Lower leg skin (tissue), 4 donors: ENCODE results near the gene CLDN2. TPM values are rescaled to one million over a fixed set of nuclear protein-coding genes. Genes with fewer than 3 reads are reported as not detected.

ENCODE experiments used
- DNase-seq, 2 donors: peaks; one replicate each; pipeline ENCODE4 v3.0.0-alpha.2; 2019; ENCODE audit warnings: low spot score in 2 of 2
- H3K4me3 ChIP-seq: fragments of 200-600 bp; sonication (generic); 2 replicates; pipeline ENCODE4 v1.5.1; 2017; ENCODE audit warnings: mild to moderate bottlenecking, low read depth; ENCODE audit not compliant: poor library complexity, severe bottlenecking
- POLR2A ChIP-seq, 2 donors: fragments of 450-650 bp; IDR thresholded peaks; one replicate each; pipeline ENCODE4 v1.6.1; 2016 to 2017; ENCODE audit warnings: antibody characterized with exemption in 2 of 2, mild to moderate bottlenecking in 1 of 2, moderate library complexity in 1 of 2
- WGBS, 2 donors: methylation state at CpG; one replicate each; pipeline ENCODE4 v1.1.5; 2018; 5-methylcytosine and 5-hydroxymethylcytosine counted together
- intact Hi-C: fragments of 100-400 bp; cut with DNase I; formaldehyde crosslinking; loops from one replicate; pipeline ENCODE4 v1.15.0; 2023; ENCODE audit warnings: low total_unique reads
- total RNA-seq, 4 donors: library from RNA; depleted of rRNA; stranded (reverse); fragments of >200 nt; gene quantifications; one replicate each; pipeline ENCODE4 v1.1.0, GENCODE V29; 2016
- TF ChIP-seq, protein P1 (sequence below), 3 donors: fragments of 450-650 bp; IDR thresholded peaks; one replicate each; pipeline ENCODE4 v1.5.1; 2016; ENCODE audit warnings: antibody characterized with exemption in 3 of 3, mild to moderate bottlenecking in 3 of 3, moderate library complexity in 2 of 3

CLDN2 gene
- total RNA-seq, 4 donors from 2014 or later, result not detected

DNA sequence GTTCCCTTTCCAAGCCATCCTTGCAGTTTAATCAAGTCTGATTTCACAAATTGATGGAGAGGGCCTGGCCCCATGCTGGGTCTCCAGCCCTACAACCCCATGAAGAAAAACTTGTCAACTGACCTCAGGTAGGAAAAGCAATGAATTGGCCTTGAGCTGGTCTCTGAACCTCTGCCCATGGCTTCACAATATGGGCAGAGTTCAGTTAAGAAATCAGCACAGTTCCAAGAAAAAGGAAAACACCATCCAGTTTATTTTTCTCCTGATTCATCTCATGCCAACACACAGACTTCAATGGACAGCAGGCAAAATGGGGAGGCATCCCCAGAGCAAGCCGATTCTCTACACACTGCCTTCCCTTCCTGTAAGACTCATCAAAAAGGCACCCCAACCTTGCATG is 20.4 kb upstream of the CLDN2 start:
- intact Hi-C loops, result no loop called here
- no peak for DNase-seq
- TF ChIP-seq, protein P1, sequence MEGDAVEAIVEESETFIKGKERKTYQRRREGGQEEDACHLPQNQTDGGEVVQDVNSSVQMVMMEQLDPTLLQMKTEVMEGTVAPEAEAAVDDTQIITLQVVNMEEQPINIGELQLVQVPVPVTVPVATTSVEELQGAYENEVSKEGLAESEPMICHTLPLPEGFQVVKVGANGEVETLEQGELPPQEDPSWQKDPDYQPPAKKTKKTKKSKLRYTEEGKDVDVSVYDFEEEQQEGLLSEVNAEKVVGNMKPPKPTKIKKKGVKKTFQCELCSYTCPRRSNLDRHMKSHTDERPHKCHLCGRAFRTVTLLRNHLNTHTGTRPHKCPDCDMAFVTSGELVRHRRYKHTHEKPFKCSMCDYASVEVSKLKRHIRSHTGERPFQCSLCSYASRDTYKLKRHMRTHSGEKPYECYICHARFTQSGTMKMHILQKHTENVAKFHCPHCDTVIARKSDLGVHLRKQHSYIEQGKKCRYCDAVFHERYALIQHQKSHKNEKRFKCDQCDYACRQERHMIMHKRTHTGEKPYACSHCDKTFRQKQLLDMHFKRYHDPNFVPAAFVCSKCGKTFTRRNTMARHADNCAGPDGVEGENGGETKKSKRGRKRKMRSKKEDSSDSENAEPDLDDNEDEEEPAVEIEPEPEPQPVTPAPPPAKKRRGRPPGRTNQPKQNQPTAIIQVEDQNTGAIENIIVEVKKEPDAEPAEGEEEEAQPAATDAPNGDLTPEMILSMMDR (IDR thresholded peaks at IDR 0.05), result no peak
- WGBS, 2 donors, result 84 to 88% methylated on average over 1 of the region's 1 CpG
- H3K4me3 ChIP-seq, result no peak overlapping the region

DNA sequence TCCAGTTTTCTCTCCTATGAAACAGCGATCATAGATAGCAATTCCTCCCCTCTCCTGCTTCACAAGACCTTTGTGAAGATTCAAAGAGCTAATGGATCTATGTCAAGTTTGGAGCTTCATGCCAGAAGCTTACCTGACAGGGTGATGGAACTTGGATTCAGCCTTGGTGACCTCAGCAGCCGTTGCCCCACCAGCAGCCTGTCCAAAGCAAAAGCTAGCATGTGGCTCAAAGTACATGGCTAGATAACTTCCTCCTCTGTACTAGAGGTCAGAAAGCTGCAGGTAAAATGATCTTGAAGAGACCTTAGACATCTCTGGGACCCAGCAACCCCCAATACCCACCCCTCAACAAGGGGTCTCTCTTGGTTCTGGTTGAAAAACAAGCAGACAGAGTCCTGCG is 18.9 kb upstream of the CLDN2 start:
- TF ChIP-seq, protein P1 (IDR thresholded peaks at IDR 0.05), result no peak
- TF ChIP-seq POLR2A (IDR thresholded peaks at IDR 0.05), result no peak
- 65 to 87% methylated on average over 3 of the region's 3 CpGs for WGBS, 2 donors
- no peak for DNase-seq
- H3K4me3 ChIP-seq, result no peak overlapping the region
- intact Hi-C loops, result no loop called here

DNA sequence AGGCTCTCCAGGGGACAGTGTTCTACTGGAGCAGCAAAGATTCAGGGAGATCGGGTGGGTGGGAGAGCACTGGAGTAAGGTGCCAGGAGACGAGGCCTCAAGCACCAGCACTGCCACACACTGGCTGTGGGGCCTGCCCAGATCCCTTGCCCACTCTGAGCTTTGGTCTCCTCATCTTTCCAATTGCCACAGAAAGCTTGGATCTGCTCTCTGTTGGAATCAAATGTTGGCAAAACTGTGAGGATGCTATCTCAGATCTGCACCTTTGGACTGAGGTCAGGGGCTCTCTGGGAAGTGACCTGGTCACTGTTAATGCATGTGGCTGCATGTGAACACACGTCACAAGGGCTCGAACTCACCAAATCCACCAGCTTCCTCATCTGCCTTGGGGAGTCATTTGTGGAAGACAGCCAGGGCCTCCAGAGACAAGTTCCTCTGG is 18.4 kb upstream of the CLDN2 start:
- DNase-seq, result no peak
- 78 to 81% methylated on average over 4 of the region's 4 CpGs for WGBS, 2 donors
- no peak overlapping the region for H3K4me3 ChIP-seq
- intact Hi-C loops, result no loop called here
- TF ChIP-seq, protein P1 (IDR thresholded peaks at IDR 0.05), result no peak
- no peak for TF ChIP-seq POLR2A (IDR thresholded peaks at IDR 0.05)

DNA sequence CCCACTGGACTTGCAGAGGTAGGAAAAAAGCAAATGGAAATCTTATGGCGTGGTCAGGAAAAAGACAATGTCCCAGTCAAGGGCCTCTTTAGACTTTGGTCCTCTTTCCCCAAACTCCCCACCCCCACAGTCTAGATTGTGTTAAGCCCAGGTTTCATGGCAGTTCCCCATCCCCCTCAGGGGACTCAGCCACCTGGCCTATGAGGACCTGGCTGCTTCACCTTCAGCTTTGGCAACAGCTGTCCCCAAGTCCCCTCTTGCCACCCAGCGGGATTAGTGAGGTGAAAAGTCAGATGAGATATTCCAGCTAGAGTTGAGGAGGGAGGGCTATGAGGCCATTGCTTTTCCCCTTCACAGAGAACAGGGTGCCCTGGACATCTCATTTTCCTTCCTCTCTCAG is 17.5 kb upstream of the CLDN2 start:
- TF ChIP-seq, protein P1 (IDR thresholded peaks at IDR 0.05), result no peak
- no peak for TF ChIP-seq POLR2A (IDR thresholded peaks at IDR 0.05)
- DNase-seq, result no peak
- WGBS, 2 donors, result 78 to 100% methylated on average over 2 of the region's 2 CpGs
- intact Hi-C loops, result no loop called here
- H3K4me3 ChIP-seq, result no peak overlapping the region

DNA sequence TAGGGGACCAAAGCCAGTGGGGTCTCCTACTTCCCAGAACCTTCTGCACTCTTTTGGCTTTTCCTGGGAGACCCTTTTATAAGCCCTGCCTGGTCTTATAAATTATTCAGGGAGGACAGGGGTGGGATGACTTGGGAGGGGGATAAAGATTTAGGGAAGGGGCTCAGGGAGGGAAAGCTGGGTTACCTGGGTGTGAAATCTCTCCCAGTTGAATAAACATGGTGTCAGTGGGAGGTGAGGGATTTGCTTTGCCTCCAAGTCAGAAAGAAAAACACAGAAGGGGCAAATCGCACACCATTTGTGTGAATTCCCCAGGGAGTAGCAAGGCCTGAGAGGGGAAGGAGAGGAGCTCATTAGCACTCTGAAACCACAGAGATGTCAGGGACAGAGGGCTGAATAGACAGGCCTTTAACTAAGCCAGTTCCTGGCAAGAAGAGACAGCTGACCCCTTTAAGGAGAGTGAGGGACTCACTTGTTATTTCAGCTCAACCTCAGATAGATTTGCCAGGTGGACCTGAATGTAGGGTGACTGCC is 16.8 kb upstream of the CLDN2 start, which contains the start of gene RIPPLY1:
RIPPLY1 (minus strand) TSS at position 51 of the 534 bp plus-strand sequence. CDS start 54 bp downstream, outside the sequence.
- WGBS, 2 donors, result 85 to 86% methylated on average over 1 of the region's 1 CpG
- intact Hi-C loops, result no loop called here
- no peak within 1 kb of the TSS for H3K4me3 ChIP-seq
- TF ChIP-seq, protein P1 (IDR thresholded peaks at IDR 0.05), result no peak
- no peak for TF ChIP-seq POLR2A (IDR thresholded peaks at IDR 0.05)
- DNase-seq, result no peak
